K562 (cell line): ENCODE data around the gene OR11A1. TPM values are rescaled to one million over a fixed set of nuclear protein-coding genes. Genes with fewer than 3 reads are reported as not detected.

Experiments used
- ATAC-seq: fragments of 200-7000 bp; cut with Tn5 transposase; 3 replicates; pipeline ENCODE4 v1.9.1; 2020; ENCODE audit warnings: moderate library complexity
- BruUV-seq: library from RNA; stranded (reverse); fragments of 400-500 nt; replicated peaks from 2 replicates; lab custom pipeline; 2021; lab: Mats Ljungman, UMichigan
- CTCF ChIA-PET: fragments of 300-600 bp; formaldehyde crosslinking; extraction: SDS; loops from one replicate; lab custom pipeline; 2021; ENCODE audit warnings: low intra/inter-chr PET ratio; lab: Yijun Ruan, JAX
- POLR2A ChIA-PET: fragments of 300-600, 350-650 bp; sonication (Branson Sonifier 250); formaldehyde crosslinking; extraction: SDS; loops from one replicate; lab custom pipeline; 2021; ENCODE audit warnings: antibody characterized with exemption, inconsistent platforms; lab: Yijun Ruan, JAX
- DNase-seq, 4 experiments: peaks; one replicate each; pipeline versions ENCODE4 v3.0.0 to v3.0.0-alpha.2; 2011 to 2018; ENCODE audit warnings: low spot score in 3 of 4, mixed read lengths in 3 of 4; ENCODE audit errors: extremely low read depth in 1 of 4
- FAIRE-seq: peaks from 2 replicates; lab custom pipeline; 2011; peaks lifted over from hg19 to GRCh38; lab: Jason Lieb, UNC
- H2AFZ ChIP-seq: 2 replicates; pipeline ENCODE4 v1.6.0; 2011; ENCODE audit warnings: low read depth, low read length, control low read depth, inconsistent platforms
- H3K27ac ChIP-seq: fragments of 200-600 bp; 3 replicates; pipeline ENCODE4 v1.8.0; 2011; ENCODE audit warnings: low read depth, mild to moderate bottlenecking, control low read depth, inconsistent platforms, low read length, moderate library complexity, mixed read lengths; ENCODE audit errors: extremely low read depth
- H3K27me3 ChIP-seq, 2 experiments: fragments of 300-600 bp in 1 of 2; 2 replicates in 1 of 2; 3 replicates in 1 of 2; pipeline versions ENCODE4 v1.6.0 to v1.8.0; 2011; ENCODE audit warnings: inconsistent platforms in 2 of 2, low read length in 2 of 2, mild to moderate bottlenecking in 1 of 2, mixed read lengths in 1 of 2, moderate library complexity in 1 of 2; ENCODE audit not compliant: control insufficient read depth in 2 of 2, insufficient read depth in 2 of 2
- H3K36me3 ChIP-seq: fragments of 300-600 bp; 3 replicates; pipeline ENCODE4 v1.8.0; 2011; ENCODE audit warnings: mild to moderate bottlenecking, low read length, inconsistent platforms; ENCODE audit not compliant: control insufficient read depth, insufficient read depth
- H3K4me1 ChIP-seq, 2 experiments: fragments of 200-600 bp in 1 of 2; replicated peaks in 1 of 2; 2 replicates in 1 of 2; 3 replicates in 1 of 2; pipeline versions ENCODE4 v1.5.1 to v1.8.0; 2011; ENCODE audit warnings: inconsistent platforms in 2 of 2, low read length in 2 of 2, mild to moderate bottlenecking in 1 of 2, mixed read lengths in 1 of 2, moderate library complexity in 1 of 2; ENCODE audit not compliant: control insufficient read depth in 2 of 2, insufficient read depth in 2 of 2
- H3K4me2 ChIP-seq: 2 replicates; pipeline ENCODE4 v1.6.1; 2011; ENCODE audit warnings: low read length, control low read depth, inconsistent platforms, mixed read lengths; ENCODE audit not compliant: insufficient read depth
- H3K4me3 ChIP-seq: fragments of 200-600 bp; sonication (generic), shearing (Covaris generic); 2 replicates; pipeline ENCODE4 v1.5.1; 2016; ENCODE audit warnings: control low read depth, inconsistent platforms
- H3K79me2 ChIP-seq: fragments of 200-600 bp; 3 replicates; pipeline ENCODE4 v1.8.0; 2011; ENCODE audit warnings: low read length, inconsistent platforms; ENCODE audit not compliant: control insufficient read depth, insufficient read depth
- H3K9ac ChIP-seq, 2 experiments: 2 replicates each; pipeline versions ENCODE4 v1.6.0 to v1.6.1; 2011; ENCODE audit warnings: low read depth in 2 of 2, low read length in 2 of 2, control low read depth in 1 of 2, inconsistent platforms in 1 of 2, mild to moderate bottlenecking in 1 of 2, mixed read lengths in 1 of 2; ENCODE audit not compliant: insufficient read depth in 1 of 2
- H3K9me1 ChIP-seq: one replicate; pipeline ENCODE4 v1.6.0; 2011; ENCODE audit warnings: inconsistent platforms, mild to moderate bottlenecking, low read length, moderate library complexity; ENCODE audit not compliant: control insufficient read depth, insufficient read depth
- H3K9me3 ChIP-seq: replicated peaks from 2 replicates; pipeline ENCODE4 v1.5.1; 2011; ENCODE audit warnings: low read depth, low read length, inconsistent platforms; ENCODE audit not compliant: control insufficient read depth, insufficient read depth
- H4K20me1 ChIP-seq: replicated peaks from 2 replicates; pipeline ENCODE4 v1.6.1; 2011; ENCODE audit warnings: low read length, inconsistent platforms, mixed read lengths; ENCODE audit not compliant: control insufficient read depth, insufficient read depth
- CTCFL ChIP-seq: IDR thresholded peaks from 2 replicates; pipeline ENCODE4 v1.6.1; 2011; ENCODE audit warnings: borderline replicate concordance, low read depth, mild to moderate bottlenecking, moderate library complexity, low read length; ENCODE audit not compliant: insufficient read depth, poor library complexity, severe bottlenecking
- TBP ChIP-seq: optimal IDR thresholded peaks from 2 replicates; pipeline ENCODE3; 2011; ENCODE audit warnings: low read depth, low read length, improper control_type of control experiment
- TCF7L2 ChIP-seq: fragments of 150-350 bp; IDR thresholded peaks from 2 replicates; pipeline ENCODE4 v1.6.1; 2016; ENCODE audit warnings: low read depth, mild to moderate bottlenecking, low read length, moderate library complexity
- ZNF445 ChIP-seq: fragments of 250-450 bp; sonication (Bioruptor Pico); IDR thresholded peaks from 2 replicates; pipeline ENCODE4 v1.4.0; 2020; ENCODE audit warnings: low read depth, mild to moderate bottlenecking, moderate library complexity
- ZNF668 ChIP-seq: fragments of 250-450 bp; sonication (Bioruptor Pico); IDR thresholded peaks from 2 replicates; pipeline ENCODE4 v1.8.0; 2022; ENCODE audit warnings: mild to moderate bottlenecking, inconsistent platforms
- WGBS: fragments of 100-300 bp; shearing (Covaris generic); methylation state at CpG from one replicate; pipeline ENCODE4 v1.1.6; 2016; ENCODE audit warnings: low coverage, mixed read lengths; ENCODE audit not compliant: insufficient coverage; ENCODE audit errors: missing lambda C conversion rate; 5-methylcytosine and 5-hydroxymethylcytosine counted together
- in situ Hi-C: fragments of 300-500 bp; cut with MboI; formaldehyde crosslinking; loops from 4 replicates; pipeline ENCODE4 v1.15.0; 2018; ENCODE audit warnings: inconsistent platforms, mixed read lengths
- intact Hi-C: fragments of 100-400 bp; cut with micrococcal nuclease; formaldehyde crosslinking; loops from 2 replicates; pipeline ENCODE4 v1.14.2; 2022
- polyA plus RNA-seq, 8 experiments: library from polyadenylated mRNA; depleted of rRNA in 4 of 8; stranded (reverse) in 5 of 8; unstranded in 3 of 8; fragments of >200 nt; fragmentation: Nextera tagmentation in 2 of 8; fragmentation: Illumina TruSeq in 1 of 8; extraction: Ambion mirVana in 2 of 8; extraction: Trizol in 1 of 8; gene quantifications; 2 replicates each; pipeline versions ENCODE4 v1.2.1 to v1.2.3, GENCODE V29; 2011 to 2014; ENCODE audit warnings: inconsistent platforms in 1 of 8, missing spikeins in 1 of 8
- total RNA-seq, 7 experiments: library from RNA; depleted of rRNA in 6 of 7; stranded (reverse); fragments of >200 nt in 6 of 7; fragmentation: Illumina TruSeq in 2 of 7; extraction: Trizol in 2 of 7; gene quantifications; 2 replicates each; pipeline versions ENCODE4 v1.2.1 to v1.2.3, GENCODE V29; 2011 to 2021; ENCODE audit warnings: low replicate concordance in 1 of 7

The OR11A1 gene
- total and polyA plus RNA-seq, 9 of the 15 experiments (the other 6 are each of a cell fraction or from before 2014, with no cell fraction given) = not detected

- TF ChIP-seq ZNF445 (CRISPR knock-in tag) = no peak
These were observed 49.7 kb upstream of the OR11A1 start (continued) for GRCh38 chr6:29506446-29507067.

- 0% methylated on average over 3 of the region's 3 CpGs for WGBS
- no peak overlapping the region for H3K4me2 ChIP-seq
- DNase-seq = no peak
- no peak overlapping the region for H2AFZ ChIP-seq
- no peaks in the 10 kb centered on the region for H3K9me1 ChIP-seq
- ChIA-PET POLR2A (interaction anchor here (0.6 kb wide), 1 partner anchor 101 kb away, joined by 3 read pairs; no protein-coding TSS in a partner anchor), CTCF (no interaction called here)
- no peaks in the 10 kb centered on the region for H3K36me3 ChIP-seq
- no peak overlapping the region for H3K9ac ChIP-seq
- FAIRE-seq = no peak
- in situ Hi-C loops = no loop called here
- intact Hi-C loops = no loop called here
- TF ChIP-seq CTCFL = no peak
- no peak for TF ChIP-seq TCF7L2
- TF ChIP-seq TBP = no peak
- TF ChIP-seq ZNF668 = no peak
- H3K9me3 ChIP-seq = no peaks in the 10 kb centered on the region
- H3K4me1 ChIP-seq = no peaks in the 10 kb centered on the region
- no TSS peak for BruUV-seq
- H3K27ac ChIP-seq = no peak overlapping the region
- no peak overlapping the region for H3K4me3 ChIP-seq
- H3K27me3 ChIP-seq = peaks cover 12 to 67% of the 10 kb centered on the region in 2 experiments
- 0 out of 2 replicates have a peak, but pooled peaks cover 2% of the 10 kb centered on the region for H4K20me1 ChIP-seq
- ATAC-seq = no peak
- no peaks in the 10 kb centered on the region for H3K79me2 ChIP-seq
These were observed 48.9 kb upstream of the OR11A1 start for GRCh38 chr6:29505808-29506207.
